ENCODE data around the gene MLIP. TPM values are rescaled to one million over a fixed set of nuclear protein-coding genes. Genes with fewer than 3 reads are reported as not detected.
"Not testable (repeated sequence)": the region's sequence is repeated elsewhere in the genome, so short reads cannot be mapped to it uniquely, and the experiment has no call there.

Gene MLIP
- total RNA-seq, 3 donors from 2014 or later = 0.44 to 4.5 TPM; not detected in 1

- Histone ChIP-seq H3K4me1 (no peaks in the 10 kb centered on the region), H3K4me3 (no peak overlapping the region), H3K27me3 (no peaks in the 10 kb centered on the region), H3K36me3 (no peaks in the 10 kb centered on the region), H3K9me3 (no peaks in the 10 kb centered on the region), H3K27ac (no peak overlapping the region)
- no peak for DNase-seq (ENCODE audit: low spot score in 2 of 2)
- intact Hi-C loops (cut with DNase I; ENCODE audit: low total_unique reads) = no loop called here
- TF ChIP-seq POLR2A (IDR thresholded peaks at IDR 0.05) = no peak
- TF ChIP-seq POLR2AphosphoS5 (IDR thresholded peaks at IDR 0.05) = no peak
- no peak for TF ChIP-seq CTCF (IDR thresholded peaks at IDR 0.05)
Measured at GRCh38 chr6:54238396-54238795, 127.2 kb downstream of the MLIP start.

- H3K9me3 ChIP-seq = no peaks in the 10 kb centered on the region
Measured at GRCh38 chr6:54243699-54244098, 132.5 kb downstream of the MLIP start.

GRCh38 chr6:54244430-54244829, 133.2 kb downstream of the MLIP start:
- no peak for DNase-seq (ENCODE audit: low spot score in 2 of 2)
- H3K27me3 ChIP-seq = no peaks in the 10 kb centered on the region
- no peaks in the 10 kb centered on the region for H3K9me3 ChIP-seq
- TF ChIP-seq POLR2A (IDR thresholded peaks at IDR 0.05) = no peak
- H3K4me1 ChIP-seq = no peaks in the 10 kb centered on the region
- H3K27ac ChIP-seq = no peak overlapping the region
- no peak overlapping the region for H3K4me3 ChIP-seq
- intact Hi-C loops (cut with DNase I; ENCODE audit: low total_unique reads) = no loop called here
- no peaks in the 10 kb centered on the region for H3K36me3 ChIP-seq

More at GRCh38 chr6:54243699-54244098, 132.5 kb downstream of the MLIP start:
- no peaks in the 10 kb centered on the region for H3K4me1 ChIP-seq
- TF ChIP-seq CTCF (IDR thresholded peaks at IDR 0.05) = no peak
- H3K27ac ChIP-seq = no peak overlapping the region
- intact Hi-C loops (cut with DNase I; ENCODE audit: low total_unique reads) = no loop called here
- H3K27me3 ChIP-seq = no peaks in the 10 kb centered on the region
- H3K4me3 ChIP-seq = no peak overlapping the region
- DNase-seq (ENCODE audit: low spot score in 2 of 2) = no peak
- no peaks in the 10 kb centered on the region for H3K36me3 ChIP-seq

- no peak for DNase-seq (ENCODE audit: low spot score in 2 of 2)
- intact Hi-C loops (cut with DNase I; ENCODE audit: low total_unique reads) = no loop called here
- no peaks in the 10 kb centered on the region for H3K9me3 ChIP-seq
Measured at GRCh38 chr6:54245265-54245664, 134.0 kb downstream of the MLIP start.

GRCh38 chr6:54248319-54248718, 137.1 kb downstream of the MLIP start:
- H3K9me3 ChIP-seq = no peaks in the 10 kb centered on the region
- H3K27me3 ChIP-seq = no peaks in the 10 kb centered on the region
- TF ChIP-seq CTCF (IDR thresholded peaks at IDR 0.05) (no peak), POLR2A (IDR thresholded peaks at IDR 0.05) (no peak), POLR2AphosphoS5 (IDR thresholded peaks at IDR 0.05) (no peak)
- H3K4me3 ChIP-seq = no peak overlapping the region
- no peaks in the 10 kb centered on the region for H3K4me1 ChIP-seq
- no peaks in the 10 kb centered on the region for H3K36me3 ChIP-seq
- H3K27ac ChIP-seq = no peak overlapping the region
- DNase-seq (ENCODE audit: low spot score in 2 of 2) = no peak
- intact Hi-C loops (cut with DNase I; ENCODE audit: low total_unique reads) = no loop called here

More at GRCh38 chr6:54245265-54245664, 134.0 kb downstream of the MLIP start:
- H3K4me3 ChIP-seq = no peak overlapping the region
- no peak overlapping the region for H3K27ac ChIP-seq
- no peaks in the 10 kb centered on the region for H3K36me3 ChIP-seq
- no peaks in the 10 kb centered on the region for H3K27me3 ChIP-seq
- no peak for TF ChIP-seq POLR2AphosphoS5 (IDR thresholded peaks at IDR 0.05)
- TF ChIP-seq CTCF (IDR thresholded peaks at IDR 0.05) = no peak
- TF ChIP-seq POLR2A (IDR thresholded peaks at IDR 0.05) = no peak
- no peaks in the 10 kb centered on the region for H3K4me1 ChIP-seq

- TF ChIP-seq POLR2AphosphoS5 (IDR thresholded peaks at IDR 0.05) = no peak
- TF ChIP-seq POLR2A (IDR thresholded peaks at IDR 0.05) = no peak
- no peak for TF ChIP-seq CTCF (IDR thresholded peaks at IDR 0.05)
- no peak overlapping the region for H3K4me3 ChIP-seq
- H3K9me3 ChIP-seq = no peaks in the 10 kb centered on the region
- H3K27me3 ChIP-seq = no peaks in the 10 kb centered on the region
- no peak for DNase-seq (ENCODE audit: low spot score in 2 of 2)
- intact Hi-C loops (cut with DNase I; ENCODE audit: low total_unique reads) = no loop called here
- no peaks in the 10 kb centered on the region for H3K4me1 ChIP-seq
- no peak overlapping the region for H3K27ac ChIP-seq
- H3K36me3 ChIP-seq = no peaks in the 10 kb centered on the region
Measured at GRCh38 chr6:54248994-54249393, 137.8 kb downstream of the MLIP start.

- H3K4me3 ChIP-seq; intact Hi-C loops (cut with DNase I; ENCODE audit: low total_unique reads); H3K4me1 ChIP-seq; H3K27ac ChIP-seq; H3K36me3 ChIP-seq; H3K27me3 ChIP-seq; H3K9me3 ChIP-seq; DNase-seq (ENCODE audit: low spot score in 2 of 2): not testable (repeated sequence)
Measured at GRCh38 chr6:54249812-54250211, 138.6 kb downstream of the MLIP start.

Measured in breast epithelium (tissue), 4 donors.